NCI-H2196 treated with DMSO at 0.1 percent for 48 hours (cell line): ENCODE data around the gene TAF1A.

Experiments
- DNase-seq: peaks from one replicate; lab custom pipeline; 2025; ENCODE audit not compliant: unreplicated experiment; lab: John Stamatoyannopoulos, UW

Gene TAF1A

GRCh38 chr1:222539951-222540597, 49.7 kb downstream of the TAF1A start:
- DNase-seq: no peak

GRCh38 chr1:222535455-222535854, 54.3 kb downstream of the TAF1A start:
- DNase-seq: no peak

- DNase-seq: no peak
Measured at GRCh38 chr1:222530852-222531251, 58.9 kb downstream of the TAF1A start.

GRCh38 chr1:222529916-222530315, 59.8 kb downstream of the TAF1A start:
- no peak for DNase-seq

GRCh38 chr1:222529181-222529580, 60.6 kb downstream of the TAF1A start:
- no peak for DNase-seq

- no peak for DNase-seq
Measured at GRCh38 chr1:222525951-222526350, 63.8 kb downstream of the TAF1A start.

- no peak for DNase-seq
Measured at GRCh38 chr1:222523852-222524251, 65.9 kb downstream of the TAF1A start.

GRCh38 chr1:222522105-222522915, 67.4 kb downstream of the TAF1A start:
- no peak for DNase-seq

- DNase-seq: no peak
Measured at GRCh38 chr1:222521299-222522104, 68.2 kb downstream of the TAF1A start.
